Liver (tissue), 4 donors: Measurements from ENCODE around the gene HAND1. TPM values are rescaled to one million over a fixed set of nuclear protein-coding genes. Genes with fewer than 3 reads are reported as not detected.

Source experiments
- polyA plus RNA-seq, 2 donors: library from polyadenylated mRNA; stranded (reverse) in 1 of 2; unstranded in 1 of 2; fragments of 200-250 nt in 1 of 2; fragments of >200 nt in 1 of 2; fragmentation: Nextera tagmentation in 1 of 2; extraction: Ambion mirVana in 1 of 2; gene quantifications; one replicate each; pipeline versions ENCODE4 v1.2.1 to v1.2.3, GENCODE V29; 2013 to 2015
- total RNA-seq, 2 donors: library from RNA; depleted of rRNA; stranded (reverse); fragments of >200 nt; gene quantifications; one replicate each; pipeline ENCODE4 v1.2.3, GENCODE V29; 2014
- donor health status: healthy.
- donor health status: healthy.
- donor health status: healthy.

The HAND1 gene
- total and polyA plus RNA-seq, 4 donors: not detected

Other genes with a start within 250 kb of the HAND1 start
- gene SAP30L, start 32.2 kb downstream of the HAND1 start, total RNA-seq: 10 to 100 TPM in 1 of 2 donors, 1 to 10 TPM in 1; 9.5 to 11.1 TPM
- 1 to 10 TPM; 6.3 to 7.7 TPM for gene SAP30L, start 32.2 kb downstream of the HAND1 start, polyA plus RNA-seq